Measurements from ENCODE around the gene SORCS2.

SORCS2 gene

GRCh38 chr4:7435471-7436061, 243.2 kb downstream of the SORCS2 start:
- Histone ChIP-seq H3K27ac (no peak overlapping the region), H3K36me3 (ENCODE audit: insufficient read depth, low read length) (no peaks in the 10 kb centered on the region), H3K9ac (ENCODE audit: insufficient read length) (no peak overlapping the region), H3K9me3 (ENCODE audit: low read depth, low read length) (no peaks in the 10 kb centered on the region), H3K4me3 (no peak overlapping the region)
- TF ChIP-seq POLR2AphosphoS5 (IDR thresholded peaks at IDR 0.05; ENCODE audit: borderline replicate concordance, low read depth, low read length) (no peak), EZH2 (IDR thresholded peaks at IDR 0.05) (no peak), FOXP2 (optimal IDR thresholded peaks at IDR 0.05; ENCODE audit: control extremely low read depth, extremely low read length, insufficient read depth) (no peak)
- no peak for DNase-seq (ENCODE audit: low read depth, low spot score)

GRCh38 chr4:7436256-7436655, 243.9 kb downstream of the SORCS2 start:
- Histone ChIP-seq H3K36me3 (ENCODE audit: insufficient read depth, low read length) (no peaks in the 10 kb centered on the region), H3K27ac (no peak overlapping the region), H3K9me3 (ENCODE audit: low read depth, low read length) (no peaks in the 10 kb centered on the region), H3K4me3 (no peak overlapping the region), H3K9ac (ENCODE audit: insufficient read length) (no peak overlapping the region)
- DNase-seq (ENCODE audit: low read depth, low spot score) = no peak
- no peak for TF ChIP-seq POLR2AphosphoS5 (IDR thresholded peaks at IDR 0.05; ENCODE audit: borderline replicate concordance, low read depth, low read length)
- TF ChIP-seq FOXP2 (optimal IDR thresholded peaks at IDR 0.05; ENCODE audit: control extremely low read depth, extremely low read length, insufficient read depth) = no peak
- TF ChIP-seq EZH2 (IDR thresholded peaks at IDR 0.05) = no peak

GRCh38 chr4:7439699-7440098, 247.4 kb downstream of the SORCS2 start:
- DNase-seq (ENCODE audit: low read depth, low spot score) = no peak
- H3K4me3 ChIP-seq = no peak overlapping the region
- H3K9me3 ChIP-seq (ENCODE audit: low read depth, low read length) = no peaks in the 10 kb centered on the region
- no peak overlapping the region for H3K9ac ChIP-seq (ENCODE audit: insufficient read length)
- H3K36me3 ChIP-seq (ENCODE audit: insufficient read depth, low read length) = no peaks in the 10 kb centered on the region
- H3K27ac ChIP-seq = no peak overlapping the region
- TF ChIP-seq FOXP2 (optimal IDR thresholded peaks at IDR 0.05; ENCODE audit: control extremely low read depth, extremely low read length, insufficient read depth) (no peak), POLR2AphosphoS5 (IDR thresholded peaks at IDR 0.05; ENCODE audit: borderline replicate concordance, low read depth, low read length) (no peak), EZH2 (IDR thresholded peaks at IDR 0.05) (no peak)

- H3K27ac ChIP-seq = no peak overlapping the region
- DNase-seq (ENCODE audit: low read depth, low spot score) = no peak
- H3K9me3 ChIP-seq (ENCODE audit: low read depth, low read length) = no peaks in the 10 kb centered on the region
- no peaks in the 10 kb centered on the region for H3K36me3 ChIP-seq (ENCODE audit: insufficient read depth, low read length)
- H3K4me3 ChIP-seq = no peak overlapping the region
- TF ChIP-seq EZH2 (IDR thresholded peaks at IDR 0.05) (no peak), FOXP2 (optimal IDR thresholded peaks at IDR 0.05; ENCODE audit: control extremely low read depth, extremely low read length, insufficient read depth) (no peak), POLR2AphosphoS5 (IDR thresholded peaks at IDR 0.05; ENCODE audit: borderline replicate concordance, low read depth, low read length) (no peak)
- no peak overlapping the region for H3K9ac ChIP-seq (ENCODE audit: insufficient read length)
Observed at GRCh38 chr4:7441201-7441600, 248.9 kb downstream of the SORCS2 start.

- no peaks in the 10 kb centered on the region for H3K36me3 ChIP-seq (ENCODE audit: insufficient read depth, low read length)
- no peak for DNase-seq (ENCODE audit: low read depth, low spot score)
- TF ChIP-seq POLR2AphosphoS5 (IDR thresholded peaks at IDR 0.05; ENCODE audit: borderline replicate concordance, low read depth, low read length) (no peak), FOXP2 (optimal IDR thresholded peaks at IDR 0.05; ENCODE audit: control extremely low read depth, extremely low read length, insufficient read depth) (no peak), EZH2 (IDR thresholded peaks at IDR 0.05) (no peak)
- no peaks in the 10 kb centered on the region for H3K9me3 ChIP-seq (ENCODE audit: low read depth, low read length)
- no peak overlapping the region for H3K4me3 ChIP-seq
- H3K9ac ChIP-seq (ENCODE audit: insufficient read length) = no peak overlapping the region
- H3K27ac ChIP-seq = no peak overlapping the region
Observed at GRCh38 chr4:7442574-7443162, 250.3 kb downstream of the SORCS2 start.

- Histone ChIP-seq H3K4me3 (no peak overlapping the region), H3K36me3 (ENCODE audit: insufficient read depth, low read length) (no peaks in the 10 kb centered on the region), H3K27ac (no peak overlapping the region), H3K9ac (ENCODE audit: insufficient read length) (no peak overlapping the region), H3K9me3 (ENCODE audit: low read depth, low read length) (no peaks in the 10 kb centered on the region)
- no peak for DNase-seq (ENCODE audit: low read depth, low spot score)
- TF ChIP-seq POLR2AphosphoS5 (IDR thresholded peaks at IDR 0.05; ENCODE audit: borderline replicate concordance, low read depth, low read length) (no peak), FOXP2 (optimal IDR thresholded peaks at IDR 0.05; ENCODE audit: control extremely low read depth, extremely low read length, insufficient read depth) (no peak), EZH2 (IDR thresholded peaks at IDR 0.05) (no peak)
Observed at GRCh38 chr4:7444314-7444713, 252.0 kb downstream of the SORCS2 start.

GRCh38 chr4:7444731-7445130, 252.4 kb downstream of the SORCS2 start:
- TF ChIP-seq FOXP2 (optimal IDR thresholded peaks at IDR 0.05; ENCODE audit: control extremely low read depth, extremely low read length, insufficient read depth) (no peak), POLR2AphosphoS5 (IDR thresholded peaks at IDR 0.05; ENCODE audit: borderline replicate concordance, low read depth, low read length) (no peak), EZH2 (IDR thresholded peaks at IDR 0.05) (no peak)

GRCh38 chr4:7447236-7447635, 254.9 kb downstream of the SORCS2 start:
- H3K4me3 ChIP-seq = no peak overlapping the region
- no peak overlapping the region for H3K27ac ChIP-seq
- H3K9ac ChIP-seq (ENCODE audit: insufficient read length) = no peak overlapping the region
- H3K9me3 ChIP-seq (ENCODE audit: low read depth, low read length) = no peaks in the 10 kb centered on the region
- DNase-seq (ENCODE audit: low read depth, low spot score) = no peak
- no peaks in the 10 kb centered on the region for H3K36me3 ChIP-seq (ENCODE audit: insufficient read depth, low read length)
- TF ChIP-seq FOXP2 (optimal IDR thresholded peaks at IDR 0.05; ENCODE audit: control extremely low read depth, extremely low read length, insufficient read depth) (no peak), EZH2 (IDR thresholded peaks at IDR 0.05) (no peak), POLR2AphosphoS5 (IDR thresholded peaks at IDR 0.05; ENCODE audit: borderline replicate concordance, low read depth, low read length) (no peak)

More at GRCh38 chr4:7444731-7445130, 252.4 kb downstream of the SORCS2 start:
- no peak overlapping the region for H3K4me3 ChIP-seq
- no peaks in the 10 kb centered on the region for H3K36me3 ChIP-seq (ENCODE audit: insufficient read depth, low read length)
- DNase-seq (ENCODE audit: low read depth, low spot score) = no peak
- H3K9ac ChIP-seq (ENCODE audit: insufficient read length) = no peak overlapping the region
- no peak overlapping the region for H3K27ac ChIP-seq
- no peaks in the 10 kb centered on the region for H3K9me3 ChIP-seq (ENCODE audit: low read depth, low read length)

Data from SK-N-MC (cell line).